22Rv1 (cell line): ENCODE results near the gene CDA.

Source experiments
- CTCF ChIP-seq: fragments of 450-650 bp; IDR thresholded peaks from 2 replicates; pipeline ENCODE4 v1.5.1; 2017; ENCODE audit warnings: mild to moderate bottlenecking
- ZFX ChIP-seq: fragments of 450-650 bp; IDR thresholded peaks from 2 replicates; pipeline ENCODE4 v1.6.1; 2017; ENCODE audit warnings: antibody characterized with exemption, borderline replicate concordance

- TF ChIP-seq CTCF (no peak), ZFX (no peak)
Observed at GRCh38 chr1:20589331-20590278, 708 bp downstream of the CDA start.
